GM10266 (cell line): ENCODE results near the gene MFSD12.
"Not testable (repeated sequence)": the region's sequence is repeated elsewhere in the genome, so short reads cannot be mapped to it uniquely, and the experiment has no call there.

Experiments
- DNase-seq: peaks from one replicate; pipeline ENCODE4 v3.0.0; 2012; ENCODE audit errors: extremely low spot score
- CTCF ChIP-seq: IDR thresholded peaks from 2 replicates; pipeline ENCODE4 v1.5.1; 2012; ENCODE audit warnings: mild to moderate bottlenecking, low read depth; ENCODE audit not compliant: control insufficient read depth, insufficient read depth; ENCODE audit errors: missing control alignments

MFSD12 gene

GRCh38 chr19:3570606-3571011, 13.2 kb upstream of the MFSD12 start:
- DNase-seq = no peak
- TF ChIP-seq CTCF = no peak

- DNase-seq = not testable (repeated sequence)
Observed at GRCh38 chr19:3570042-3570441, 12.7 kb upstream of the MFSD12 start.

GRCh38 chr19:3565139-3565538, 7.8 kb upstream of the MFSD12 start:
- TF ChIP-seq CTCF = no peak
- DNase-seq = no peak

- no peak for TF ChIP-seq CTCF
- DNase-seq = no peak
Observed at GRCh38 chr19:3563709-3564524, 6.5 kb upstream of the MFSD12 start.

- DNase-seq = no peak
- TF ChIP-seq CTCF = no peak
Observed at GRCh38 chr19:3556978-3557460, 367 bp downstream of the MFSD12 start.

- no peak for TF ChIP-seq CTCF
- no peak for DNase-seq
Observed at GRCh38 chr19:3556423-3556977, 886 bp downstream of the MFSD12 start.

- no peak for DNase-seq
- no peak for TF ChIP-seq CTCF
Observed at GRCh38 chr19:3555653-3556422, 1.5 kb downstream of the MFSD12 start.
